Fibroblast of skin of abdomen (primary cell): ENCODE measurements around the gene MAZ.

Experiments used
- DNase-seq: peaks from one replicate; pipeline ENCODE4 v3.0.0-alpha.2; 2013

The MAZ gene

GRCh38 chr16:29809850-29810698 lies 3.7 kb downstream of the MAZ start:
- no peak for DNase-seq

DNA sequence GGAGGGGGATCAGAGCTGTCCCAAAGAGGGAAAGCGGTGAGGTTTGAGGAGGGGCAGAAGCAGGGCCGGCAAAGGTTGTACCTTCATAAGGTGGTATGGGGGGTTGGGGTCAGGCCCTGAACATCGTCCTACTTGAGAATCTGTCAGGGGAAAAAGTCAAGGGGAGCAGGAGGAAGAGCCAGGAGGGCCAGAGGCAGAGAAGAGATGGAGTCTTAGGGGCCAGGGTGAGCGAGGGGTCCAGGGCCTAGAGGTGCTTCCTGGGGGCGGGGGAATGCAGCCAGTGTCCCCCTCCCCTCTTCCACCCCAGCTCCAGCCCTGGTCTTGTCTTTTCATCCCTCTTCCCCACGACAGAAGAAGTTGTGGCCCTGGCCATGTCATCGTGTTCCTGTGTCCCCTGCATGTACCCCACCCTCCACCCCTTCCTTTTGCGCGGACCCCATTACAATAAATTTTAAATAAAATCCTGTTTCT lies 4.4 kb downstream of the MAZ start:
- DNase-seq, result no peak

- DNase-seq, result peak; percentile 97
These were observed 5.0 kb downstream of the MAZ start for GRCh38 chr16:29811170-29811895.

- peak; percentile 61 for DNase-seq
These were observed 5.8 kb downstream of the MAZ start, which contains the start of gene PRRT2 for GRCh38 chr16:29811896-29812665. PRRT2 (plus strand) TSS chr16:29812193; CDS start chr16:29813055, 862 bp downstream.

GRCh38 chr16:29812754-29813643 lies 6.7 kb downstream of the MAZ start:
- DNase-seq, result no peak

DNA sequence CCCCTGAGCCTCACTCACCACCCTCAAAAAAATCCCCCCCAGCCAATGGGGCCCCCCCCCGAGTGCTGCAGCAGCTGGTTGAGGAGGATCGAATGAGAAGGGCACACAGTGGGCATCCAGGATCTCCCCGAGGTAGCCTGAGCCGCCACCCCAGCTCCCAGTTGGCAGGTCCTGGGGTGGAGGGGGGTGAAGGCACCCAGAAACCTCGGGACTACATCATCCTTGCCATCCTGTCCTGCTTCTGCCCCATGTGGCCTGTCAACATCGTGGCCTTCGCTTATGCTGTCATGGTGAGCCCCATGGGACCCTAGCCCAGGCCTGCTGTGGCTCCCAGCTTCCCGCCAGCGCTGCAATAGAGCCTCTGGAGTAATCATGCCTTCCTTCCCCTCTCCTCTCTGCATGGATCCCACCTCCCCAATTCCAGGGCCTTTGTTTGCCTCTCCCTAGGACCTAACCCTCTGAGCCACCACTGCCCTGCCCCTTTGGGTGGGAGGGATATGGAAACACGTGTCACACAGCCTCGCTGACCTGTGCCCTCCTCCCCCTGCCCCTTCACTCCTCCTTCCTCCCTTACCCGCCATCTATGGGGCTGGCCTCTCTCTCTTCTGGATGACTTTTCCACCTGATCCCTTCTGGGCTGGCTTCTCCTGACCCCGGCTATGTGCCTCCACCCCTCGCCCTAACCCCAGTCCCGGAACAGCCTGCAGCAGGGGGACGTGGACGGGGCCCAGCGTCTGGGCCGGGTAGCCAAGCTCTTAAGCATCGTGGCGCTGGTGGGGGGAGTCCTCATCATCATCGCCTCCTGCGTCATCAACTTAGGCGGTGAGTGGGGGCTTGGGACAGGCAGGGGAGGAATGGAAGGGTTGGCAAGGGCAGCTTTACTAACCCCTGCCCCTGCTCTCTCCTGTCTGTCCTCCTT lies 7.6 kb downstream of the MAZ start:
- no peak for DNase-seq

- DNase-seq, result no peak
These were observed 8.3 kb downstream of the MAZ start for GRCh38 chr16:29814592-29814991.

GRCh38 chr16:29815032-29815721 lies 8.8 kb downstream of the MAZ start:
- DNase-seq, result no peak

- peak; percentile 100 for DNase-seq
These were observed 9.7 kb downstream of the MAZ start, which contains the start of gene PAGR1 for GRCh38 chr16:29815793-29816693. PAGR1 (plus strand) TSS chr16:29816152; CDS start chr16:29816526, 374 bp downstream.

GRCh38 chr16:29816694-29817441 lies 10.5 kb downstream of the MAZ start:
- DNase-seq, result peak; percentile 48

DNA sequence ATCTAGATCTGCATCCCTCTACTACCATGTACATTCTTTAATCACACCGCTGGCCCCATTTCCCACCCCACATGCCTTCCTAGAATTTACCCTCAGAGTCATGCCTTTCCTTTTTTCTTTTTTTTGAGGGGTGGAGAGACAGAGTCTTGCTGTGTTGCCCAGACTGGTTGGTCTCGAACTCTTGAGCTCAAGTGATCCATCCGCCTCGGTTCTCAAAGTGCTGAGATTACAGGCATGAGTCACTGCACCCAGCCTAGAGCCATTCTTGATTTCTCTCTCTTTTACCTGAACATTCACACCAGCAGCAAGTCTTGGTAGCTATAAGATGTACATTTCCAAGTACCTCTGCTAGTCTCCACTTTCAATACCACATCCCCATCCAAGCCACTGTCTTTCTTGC lies 11.8 kb downstream of the MAZ start:
- no peak for DNase-seq

GRCh38 chr16:29819506-29819905 lies 13.2 kb downstream of the MAZ start:
- no peak for DNase-seq

DNA sequence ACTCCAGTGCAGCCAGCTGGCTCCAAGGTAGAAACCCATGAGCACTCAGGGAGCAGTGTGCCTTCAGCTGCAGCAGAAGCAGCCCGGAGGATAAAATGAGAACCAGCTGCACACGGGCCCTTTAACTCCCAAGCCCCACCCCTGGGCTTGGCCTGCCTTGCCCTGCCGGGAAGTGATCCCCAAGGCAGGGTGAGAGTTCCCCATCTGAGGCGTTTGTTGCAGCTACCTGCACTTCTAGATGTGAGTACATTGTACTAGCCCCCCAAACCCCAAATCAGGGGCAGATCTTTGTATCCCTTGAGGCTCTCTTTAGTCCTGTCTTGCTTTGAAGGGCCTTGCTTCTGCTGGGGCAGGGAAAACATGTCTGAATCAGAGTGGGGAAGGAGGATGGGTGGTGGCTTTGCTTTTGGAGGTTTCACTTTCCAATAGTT lies 14.0 kb downstream of the MAZ start, which contains the start of gene MVP:
MVP (plus strand) TSS at position 192 of the 431 bp plus-strand sequence. CDS start 10,088 bp downstream, outside the sequence.
- DNase-seq, result peak; percentile 73

DNA sequence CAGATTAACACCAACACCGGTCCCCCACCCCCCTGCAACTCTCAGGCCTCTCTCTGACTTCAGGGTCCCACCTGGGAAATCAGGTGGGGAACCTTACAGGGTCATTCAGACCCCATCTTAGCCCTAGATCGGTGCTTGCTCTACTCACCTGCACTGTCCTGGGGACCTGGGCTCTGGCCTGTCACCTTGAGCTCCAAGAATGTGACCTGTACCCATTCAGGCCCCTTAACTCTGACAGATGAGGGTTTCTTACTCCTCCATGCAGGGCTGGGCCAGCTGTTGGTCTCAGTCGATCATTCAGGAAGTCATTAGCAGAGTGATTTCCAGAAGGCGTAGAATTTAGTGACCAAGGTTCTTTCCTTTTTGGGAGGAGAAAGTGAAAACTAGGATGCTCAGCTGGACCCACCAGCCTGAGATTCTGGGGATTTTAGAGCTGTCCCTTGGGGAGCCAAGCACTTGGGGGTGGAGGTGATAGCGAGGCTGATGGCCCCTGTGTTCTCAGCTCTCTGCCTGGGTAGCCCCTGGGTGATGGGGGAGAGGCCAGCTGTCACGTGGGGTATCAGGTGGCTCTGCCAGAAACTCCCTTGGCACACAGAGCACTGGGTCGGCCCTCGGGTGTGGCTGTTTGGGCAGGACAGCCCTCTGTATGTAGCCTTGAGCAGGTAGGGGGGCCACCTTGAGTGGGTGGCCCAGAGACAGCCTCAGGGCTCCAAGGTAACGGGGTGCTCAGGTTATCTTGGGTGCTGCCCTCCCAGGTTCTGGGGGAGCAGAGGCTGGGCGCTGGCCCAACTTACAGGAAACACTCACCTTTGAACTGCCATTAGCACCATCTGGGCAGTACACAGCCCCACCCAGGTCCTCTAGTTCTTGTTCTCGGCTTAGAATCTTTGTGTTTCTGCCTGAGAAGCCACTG lies 14.7 kb downstream of the MAZ start:
- DNase-seq, result no peak

- peak; percentile 80 for DNase-seq
These were observed 15.3 kb downstream of the MAZ start for GRCh38 chr16:29821643-29822115.

- DNase-seq, result peak; percentile 80
These were observed 18.3 kb downstream of the MAZ start for GRCh38 chr16:29824589-29825144.
